Right lobe of liver (tissue), 4 donors: ENCODE data around the gene ANKAR.
"Not testable (repeated sequence)": the region's sequence is repeated elsewhere in the genome, so short reads cannot be mapped to it uniquely, and the experiment has no call there.

ENCODE experiments used
- POLR2A ChIP-seq: fragments of 450-650 bp; IDR thresholded peaks from one replicate; pipeline ENCODE4 v1.6.1; 2017; ENCODE audit warnings: antibody characterized with exemption, mild to moderate bottlenecking
- TF ChIP-seq, protein P1 (sequence below), 4 donors: fragments of 200-600 bp in 3 of 4; fragments of 450-650 bp in 1 of 4; IDR thresholded peaks; one replicate each; pipeline versions ENCODE4 v1.5.1 to v1.8.0; 2016 to 2022; ENCODE audit warnings: antibody characterized with exemption in 4 of 4, mild to moderate bottlenecking in 2 of 4
- donor health status: DM: no; HTN: no; CAD: no.
- donor health status: DM: no; HTN: no; CAD: no.
- donor health status: DM: no; HTN: yes; CAD: no.

DNA sequence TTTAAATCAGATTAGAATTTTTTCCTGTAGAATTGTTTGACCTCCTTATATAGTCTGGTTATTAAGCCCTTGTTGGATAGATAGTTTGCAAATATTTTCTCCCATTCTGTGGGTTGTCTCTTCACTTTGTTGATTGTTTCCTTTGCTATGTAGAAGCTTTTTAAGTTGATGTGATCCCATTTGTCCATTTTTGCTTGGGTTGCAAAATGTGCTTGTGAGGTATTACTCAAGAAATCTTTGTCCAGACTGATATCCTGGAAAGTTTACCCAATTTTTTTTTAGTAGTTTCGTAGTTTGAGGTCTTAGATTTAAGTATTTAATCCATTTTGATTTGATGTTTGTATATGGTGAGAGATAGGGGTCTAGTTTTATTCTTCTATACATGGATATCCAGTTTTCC lies 13.3 kb downstream of the ANKAR start:
- TF ChIP-seq, protein P1, sequence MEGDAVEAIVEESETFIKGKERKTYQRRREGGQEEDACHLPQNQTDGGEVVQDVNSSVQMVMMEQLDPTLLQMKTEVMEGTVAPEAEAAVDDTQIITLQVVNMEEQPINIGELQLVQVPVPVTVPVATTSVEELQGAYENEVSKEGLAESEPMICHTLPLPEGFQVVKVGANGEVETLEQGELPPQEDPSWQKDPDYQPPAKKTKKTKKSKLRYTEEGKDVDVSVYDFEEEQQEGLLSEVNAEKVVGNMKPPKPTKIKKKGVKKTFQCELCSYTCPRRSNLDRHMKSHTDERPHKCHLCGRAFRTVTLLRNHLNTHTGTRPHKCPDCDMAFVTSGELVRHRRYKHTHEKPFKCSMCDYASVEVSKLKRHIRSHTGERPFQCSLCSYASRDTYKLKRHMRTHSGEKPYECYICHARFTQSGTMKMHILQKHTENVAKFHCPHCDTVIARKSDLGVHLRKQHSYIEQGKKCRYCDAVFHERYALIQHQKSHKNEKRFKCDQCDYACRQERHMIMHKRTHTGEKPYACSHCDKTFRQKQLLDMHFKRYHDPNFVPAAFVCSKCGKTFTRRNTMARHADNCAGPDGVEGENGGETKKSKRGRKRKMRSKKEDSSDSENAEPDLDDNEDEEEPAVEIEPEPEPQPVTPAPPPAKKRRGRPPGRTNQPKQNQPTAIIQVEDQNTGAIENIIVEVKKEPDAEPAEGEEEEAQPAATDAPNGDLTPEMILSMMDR (IDR thresholded peaks at IDR 0.05): not testable (repeated sequence)
- not testable (repeated sequence) for TF ChIP-seq POLR2A
